NCI-H2107 treated with DMSO at 0.1 percent for 48 hours (cell line): ENCODE data around the gene RB1.
"Not testable (repeated sequence)": the region's sequence is repeated elsewhere in the genome, so short reads cannot be mapped to it uniquely, and the experiment has no call there.

ENCODE experiments used
- DNase-seq: peaks from one replicate; lab custom pipeline; 2025; ENCODE audit not compliant: unreplicated experiment; lab: John Stamatoyannopoulos, UW

RB1 gene

GRCh38 chr13:48297131-48297786 lies 6.3 kb upstream of the RB1 start:
- DNase-seq: no peak

GRCh38 chr13:48299591-48299990 lies 4.0 kb upstream of the RB1 start:
- no peak for DNase-seq

GRCh38 chr13:48302871-48303358 lies 636 bp upstream of the RB1 start:
- no peak for DNase-seq

GRCh38 chr13:48304143-48304876 lies 759 bp downstream of the RB1 start:
- DNase-seq: no peak

- DNase-seq: no peak
Measured at GRCh38 chr13:48311223-48311622, 7.7 kb downstream of the RB1 start.

- DNase-seq: no peak
Measured at GRCh38 chr13:48315969-48316650, 12.6 kb downstream of the RB1 start.

- no peak for DNase-seq
Measured at GRCh38 chr13:48316826-48317510, 13.4 kb downstream of the RB1 start.

- no peak for DNase-seq
Measured at GRCh38 chr13:48317511-48318376, 14.2 kb downstream of the RB1 start.

GRCh38 chr13:48318377-48318811 lies 14.8 kb downstream of the RB1 start:
- no peak for DNase-seq

- DNase-seq: no peak
Measured at GRCh38 chr13:48318821-48319511, 15.4 kb downstream of the RB1 start.

GRCh38 chr13:48319531-48320398 lies 16.2 kb downstream of the RB1 start:
- no peak for DNase-seq

GRCh38 chr13:48320399-48320790 lies 16.8 kb downstream of the RB1 start:
- DNase-seq: no peak

- no peak for DNase-seq
Measured at GRCh38 chr13:48320891-48321510, 17.4 kb downstream of the RB1 start.

- no peak for DNase-seq
Measured at GRCh38 chr13:48322294-48322693, 18.7 kb downstream of the RB1 start.

GRCh38 chr13:48333976-48334375 lies 30.4 kb downstream of the RB1 start:
- DNase-seq: no peak

GRCh38 chr13:48334534-48335127 lies 31.1 kb downstream of the RB1 start:
- peak; percentile 9 for DNase-seq

GRCh38 chr13:48339198-48339597 lies 35.6 kb downstream of the RB1 start:
- not testable (repeated sequence) for DNase-seq

GRCh38 chr13:48344264-48344663 lies 40.7 kb downstream of the RB1 start:
- no peak for DNase-seq
